SK-N-SH (cell line): ENCODE results near the gene SLC5A11. TPM values are rescaled to one million over a fixed set of nuclear protein-coding genes. Genes with fewer than 3 reads are reported as not detected.

ENCODE experiments used
- CTCF ChIA-PET: fragments of 300-600, 350-600 bp; formaldehyde crosslinking; extraction: SDS; loops from one replicate; lab custom pipeline; 2021; lab: Yijun Ruan, JAX
- POLR2A ChIA-PET: fragments of 350-600 bp; sonication (Branson Sonifier 250); formaldehyde crosslinking; extraction: SDS; loops from one replicate; lab custom pipeline; 2020; ENCODE audit warnings: antibody characterized with exemption, inconsistent platforms; lab: Yijun Ruan, JAX
- DNase-seq: peaks from one replicate; pipeline ENCODE4 v3.0.0; 2012
- H2AFZ ChIP-seq: fragments of 200-600 bp; sonication (generic); 2 replicates; pipeline ENCODE4 v1.8.1; 2016; ENCODE audit warnings: antibody characterized with exemption, mild to moderate bottlenecking, low read depth
- H3F3A ChIP-seq: fragments of 200-600 bp; sonication (generic); replicated peaks from 2 replicates; pipeline ENCODE3; 2016; ENCODE audit warnings: antibody characterized with exemption, mild to moderate bottlenecking; ENCODE audit not compliant: insufficient read depth
- H3K27ac ChIP-seq, 2 experiments: fragments of 200-500 bp in 1 of 2; fragments of 200-600 bp in 1 of 2; sonication (Bioruptor generic) in 1 of 2; sonication (generic), shearing (Covaris generic) in 1 of 2; 2 replicates each; pipeline versions ENCODE4 v1.5.1 to v1.6.1; 2014 to 2016; ENCODE audit warnings: low read depth in 2 of 2, inconsistent platforms in 1 of 2, low read length in 1 of 2, mild to moderate bottlenecking in 1 of 2, mixed read lengths in 1 of 2
- H3K27me3 ChIP-seq: fragments of 200-600 bp; sonication (generic), shearing (Covaris generic); 2 replicates; pipeline ENCODE4 v1.6.1; 2016; ENCODE audit warnings: mixed run types; ENCODE audit not compliant: insufficient read depth
- H3K36me3 ChIP-seq, 2 experiments: fragments of 200-500 bp in 1 of 2; fragments of 200-600 bp in 1 of 2; sonication (Bioruptor generic) in 1 of 2; sonication (generic) in 1 of 2; replicated peaks in 1 of 2; 2 replicates each; pipeline versions ENCODE3 to v1.5.1; 2014 to 2016; ENCODE audit warnings: low read length in 1 of 2, mild to moderate bottlenecking in 1 of 2; ENCODE audit not compliant: insufficient read depth in 2 of 2, control insufficient read depth in 1 of 2
- H3K4me1 ChIP-seq, 2 experiments: fragments of 200-500 bp in 1 of 2; fragments of 200-600 bp in 1 of 2; sonication (Bioruptor generic) in 1 of 2; sonication (generic), shearing (Covaris generic) in 1 of 2; 2 replicates each; pipeline versions ENCODE4 v1.5.1 to v1.6.1; 2014 to 2016; ENCODE audit warnings: low read depth in 1 of 2, low read length in 1 of 2, mixed run types in 1 of 2; ENCODE audit not compliant: insufficient read depth in 2 of 2, control insufficient read depth in 1 of 2
- H3K4me2 ChIP-seq: fragments of 200-600 bp; sonication (generic), shearing (Covaris generic); 2 replicates; pipeline ENCODE4 v1.6.1; 2017; ENCODE audit warnings: mixed run types
- H3K4me3 ChIP-seq, 2 experiments: fragments of 200-500 bp in 1 of 2; fragments of 200-600 bp in 1 of 2; sonication (Bioruptor generic) in 1 of 2; sonication (generic), shearing (Covaris generic) in 1 of 2; 2 replicates each; pipeline versions ENCODE4 v1.5.1 to v1.8.1; 2014 to 2016; ENCODE audit warnings: low read depth in 2 of 2, inconsistent platforms in 1 of 2, low read length in 1 of 2, mild to moderate bottlenecking in 1 of 2, mixed read lengths in 1 of 2, moderate library complexity in 1 of 2
- H3K79me2 ChIP-seq: fragments of 200-600 bp; sonication (generic); 2 replicates; pipeline ENCODE4 v1.8.1; 2017; ENCODE audit warnings: mild to moderate bottlenecking; ENCODE audit not compliant: insufficient read depth
- H3K9ac ChIP-seq: fragments of 200-600 bp; sonication (generic); 2 replicates; pipeline ENCODE4 v1.6.1; 2017; ENCODE audit warnings: mixed run types
- H3K9me2 ChIP-seq: fragments of 200-600 bp; sonication (generic); 2 replicates; pipeline ENCODE4 v1.6.1; 2017; ENCODE audit warnings: mixed run types
- H3K9me3 ChIP-seq: fragments of 200-600 bp; sonication (generic); 2 replicates; pipeline ENCODE4 v1.6.1; 2017; ENCODE audit warnings: mixed run types, mild to moderate bottlenecking, moderate library complexity
- H4K20me1 ChIP-seq: fragments of 200-600 bp; sonication (generic); 2 replicates; pipeline ENCODE4 v1.6.1; 2017; ENCODE audit warnings: mild to moderate bottlenecking, mixed run types; ENCODE audit not compliant: insufficient read depth
- ELF1 ChIP-seq: IDR thresholded peaks from 2 replicates; pipeline ENCODE4 v1.4.0; 2012
- FOSL2 ChIP-seq: IDR thresholded peaks from 2 replicates; pipeline ENCODE4 v1.4.0; 2012; ENCODE audit warnings: low read depth, mild to moderate bottlenecking, moderate library complexity, borderline replicate concordance
- GABPA ChIP-seq: IDR thresholded peaks from 2 replicates; pipeline ENCODE4 v1.4.0; 2012; ENCODE audit warnings: low read depth, mild to moderate bottlenecking
- GATA2 ChIP-seq: sonication (generic); formaldehyde crosslinking; IDR thresholded peaks from 2 replicates; pipeline ENCODE4 v1.5.0; 2020; ENCODE audit warnings: mild to moderate bottlenecking, missing genetic modification reagents
- MAX ChIP-seq: IDR thresholded peaks from 2 replicates; pipeline ENCODE4 v1.4.0; 2012; ENCODE audit warnings: low read depth
- NFIC ChIP-seq: IDR thresholded peaks from 2 replicates; pipeline ENCODE4 v1.4.0; 2012; ENCODE audit warnings: borderline replicate concordance
- PBX3 ChIP-seq: IDR thresholded peaks from 2 replicates; pipeline ENCODE4; 2012
- POLR2AphosphoS5 ChIP-seq: IDR thresholded peaks from 2 replicates; pipeline ENCODE4 v1.6.1; 2012; ENCODE audit warnings: low read depth, low read length
- RCOR1 ChIP-seq: fragments of 150-350 bp; IDR thresholded peaks from 2 replicates; pipeline ENCODE4 v1.6.1; 2017; ENCODE audit warnings: antibody characterized with exemption, low read length
- REST ChIP-seq: IDR thresholded peaks from 2 replicates; pipeline ENCODE4 v1.6.1; 2012; ENCODE audit warnings: mild to moderate bottlenecking, low read depth, low read length, moderate library complexity
- RXRA ChIP-seq: IDR thresholded peaks from 2 replicates; pipeline ENCODE4 v1.4.0; 2012; ENCODE audit warnings: low read depth, mild to moderate bottlenecking, borderline replicate concordance
- SMC3 ChIP-seq: IDR thresholded peaks from 2 replicates; pipeline ENCODE4 v1.6.1; 2012; ENCODE audit warnings: low read depth, low read length, improper control_type of control experiment
- TAF1 ChIP-seq: IDR thresholded peaks from 2 replicates; pipeline ENCODE4 v1.6.1; 2012; ENCODE audit warnings: low read depth, mild to moderate bottlenecking, low read length, moderate library complexity, borderline replicate concordance
- TCF12 ChIP-seq: IDR thresholded peaks from 2 replicates; pipeline ENCODE4 v1.4.0; 2012
- USF1 ChIP-seq: IDR thresholded peaks from 2 replicates; pipeline ENCODE4 v1.4.0; 2012; ENCODE audit warnings: low read depth, borderline replicate concordance
- USF2 ChIP-seq: fragments of 150-350 bp; IDR thresholded peaks from 2 replicates; pipeline ENCODE4 v1.6.1; 2017; ENCODE audit warnings: antibody characterized with exemption, low read length, low read depth, borderline replicate concordance
- ZBTB33 ChIP-seq: IDR thresholded peaks from 2 replicates; pipeline ENCODE4 v1.4.0; 2012; ENCODE audit warnings: low read depth, borderline replicate concordance
- WGBS: methylation state at CpG from one replicate; pipeline ENCODE4 v1.1.6; 2017; ENCODE audit warnings: low lambda C conversion rate; 5-methylcytosine and 5-hydroxymethylcytosine counted together
- polyA plus RNA-seq, 3 experiments: library from polyadenylated mRNA; depleted of rRNA; stranded (reverse); fragments of >200 nt; gene quantifications; 2 replicates each; pipeline ENCODE4 v1.2.3, GENCODE V29; 2012

Gene SLC5A11
- polyA plus RNA-seq, 1 of the 3 experiments (the other 2 are of a cell fraction) = not detected

GRCh38 chr16:24822974-24823373 lies 22.8 kb upstream of the SLC5A11 start:
- Histone ChIP-seq H3K4me2 (no peak overlapping the region), H3K36me3 (peaks cover 53 to 82% of the 10 kb centered on the region in 2 experiments), H3K9me3 (no peaks in the 10 kb centered on the region), H3K79me2 (no peaks in the 10 kb centered on the region), H3K27ac (no peak overlapping the region), H2AFZ (no peak overlapping the region), H3K4me1 (peaks cover 0 to 18% of the 10 kb centered on the region in 2 experiments; a peak in 1 of 4 replicates), H4K20me1 (no peaks in the 10 kb centered on the region), H3F3A (no peaks in the 10 kb centered on the region), H3K4me3 (no peak overlapping the region), H3K9ac (no peak overlapping the region), H3K9me2 (no peaks in the 10 kb centered on the region), H3K27me3 (no peaks in the 10 kb centered on the region)
- WGBS = no CpG with 5 or more reads among the region's 8 CpGs
- TF ChIP-seq GABPA = no peak
- no peak for TF ChIP-seq PBX3
- no peak for TF ChIP-seq SMC3
- TF ChIP-seq RCOR1 = no peak
- TF ChIP-seq USF2 = no peak
- TF ChIP-seq RXRA = no peak
- no peak for TF ChIP-seq FOSL2
- TF ChIP-seq USF1 = no peak
- no peak for TF ChIP-seq ZBTB33
- no peak for TF ChIP-seq TAF1
- TF ChIP-seq ELF1 = no peak
- TF ChIP-seq NFIC = no peak
- no peak for TF ChIP-seq GATA2 (CRISPR knock-in tag)
- TF ChIP-seq MAX = no peak
- TF ChIP-seq POLR2AphosphoS5 = no peak
- no peak for TF ChIP-seq TCF12
- TF ChIP-seq REST = no peak
- CTCF ChIA-PET = no interaction called here
- POLR2A ChIA-PET = no interaction called here
- DNase-seq = no peak
